H9 (cell line): ENCODE measurements around the gene SPAG6. TPM values are rescaled to one million over a fixed set of nuclear protein-coding genes. Genes with fewer than 3 reads are reported as not detected.

Experiments
- DNase-seq: peaks from one replicate; pipeline ENCODE4 v3.0.0-alpha.2; 2017
- H2AFZ ChIP-seq: one replicate; pipeline ENCODE4 v1.6.1; 2013; ENCODE audit warnings: mild to moderate bottlenecking, low read length, control low read depth, moderate library complexity
- H2AK5ac ChIP-seq: 2 replicates; pipeline ENCODE4 v1.6.1; 2013; ENCODE audit warnings: low read length, control low read depth, mixed read lengths; ENCODE audit not compliant: insufficient read length
- H2BK120ac ChIP-seq: one replicate; pipeline ENCODE4 v1.6.1; 2013; ENCODE audit warnings: low read depth, mild to moderate bottlenecking, low read length, control low read depth, inconsistent platforms; ENCODE audit not compliant: poor library complexity, severe bottlenecking
- H2BK12ac ChIP-seq: 2 replicates; pipeline ENCODE4 v1.6.1; 2013; ENCODE audit warnings: low read length, control low read depth, mixed read lengths, low read depth; ENCODE audit not compliant: insufficient read length
- H2BK15ac ChIP-seq: 2 replicates; pipeline ENCODE4 v1.6.1; 2013; ENCODE audit warnings: low read depth, low read length, control low read depth
- H2BK20ac ChIP-seq: one replicate; pipeline ENCODE4 v1.6.1; 2013; ENCODE audit warnings: low read depth, mild to moderate bottlenecking, low read length, control low read depth, inconsistent platforms; ENCODE audit not compliant: poor library complexity, severe bottlenecking
- H2BK5ac ChIP-seq: 2 replicates; pipeline ENCODE4 v1.6.1; 2013; ENCODE audit warnings: low read length, control low read depth, mixed read lengths; ENCODE audit not compliant: insufficient read length
- H3K14ac ChIP-seq: 2 replicates; pipeline ENCODE4 v1.6.1; 2013; ENCODE audit warnings: low read length, control low read depth; ENCODE audit not compliant: insufficient read depth
- H3K18ac ChIP-seq: 2 replicates; pipeline ENCODE4 v1.6.1; 2013; ENCODE audit warnings: low read depth, mild to moderate bottlenecking, mixed read lengths, low read length, control low read depth; ENCODE audit not compliant: insufficient read length
- H3K23ac ChIP-seq: 2 replicates; pipeline ENCODE4 v1.6.1; 2013; ENCODE audit warnings: low read length, control low read depth, mixed read lengths, low read depth; ENCODE audit not compliant: insufficient read length
- H3K23me2 ChIP-seq: 2 replicates; pipeline ENCODE4 v1.6.1; 2013; ENCODE audit warnings: low read depth, mild to moderate bottlenecking, mixed read lengths, low read length, control low read depth; ENCODE audit not compliant: insufficient read length, poor library complexity, severe bottlenecking
- H3K27ac ChIP-seq: 2 replicates; pipeline ENCODE4 v1.5.1; 2013; ENCODE audit warnings: low read length, control low read depth, mixed read lengths, low read depth; ENCODE audit not compliant: insufficient read length
- H3K27me3 ChIP-seq: 2 replicates; pipeline ENCODE4 v1.6.1; 2013; ENCODE audit warnings: low read length, control low read depth, inconsistent platforms; ENCODE audit not compliant: insufficient read depth
- H3K4ac ChIP-seq: 2 replicates; pipeline ENCODE4 v1.6.1; 2013; ENCODE audit warnings: low read depth, mild to moderate bottlenecking, control low read depth, inconsistent platforms, low read length, moderate library complexity
- H3K4me1 ChIP-seq: 2 replicates; pipeline ENCODE4 v1.6.1; 2013; ENCODE audit warnings: low read length, control low read depth, inconsistent platforms; ENCODE audit not compliant: insufficient read depth
- H3K4me2 ChIP-seq: 2 replicates; pipeline ENCODE4 v1.6.1; 2013; ENCODE audit warnings: low read length, control low read depth, mixed read lengths; ENCODE audit not compliant: insufficient read length, insufficient read depth
- H3K56ac ChIP-seq: 2 replicates; pipeline ENCODE4 v1.6.1; 2013; ENCODE audit warnings: low read depth, mild to moderate bottlenecking, mixed read lengths, low read length, control low read depth; ENCODE audit not compliant: insufficient read length
- H3K79me1 ChIP-seq: 2 replicates; pipeline ENCODE4 v1.6.1; 2013; ENCODE audit warnings: low read depth, mild to moderate bottlenecking, moderate library complexity, low read length, control low read depth, inconsistent platforms; ENCODE audit not compliant: insufficient read depth, poor library complexity, severe bottlenecking
- H3K79me2 ChIP-seq: 2 replicates; pipeline ENCODE4 v1.6.1; 2013; ENCODE audit warnings: low read length, control low read depth, inconsistent platforms; ENCODE audit not compliant: insufficient read depth
- H3K9ac ChIP-seq: 2 replicates; pipeline ENCODE4 v1.6.1; 2013; ENCODE audit warnings: low read length, control low read depth, mixed read lengths; ENCODE audit not compliant: insufficient read length; ENCODE audit errors: extremely low read depth
- H3K9me3 ChIP-seq: one replicate; pipeline ENCODE4 v1.6.1; 2013; ENCODE audit warnings: low read depth, low read length, inconsistent platforms; ENCODE audit not compliant: control insufficient read depth
- H3T11ph ChIP-seq: one replicate; pipeline ENCODE4 v1.6.1; 2013; ENCODE audit warnings: mild to moderate bottlenecking, low read length, control low read depth, inconsistent platforms
- H4K20me1 ChIP-seq: one replicate; pipeline ENCODE4 v1.6.1; 2013; ENCODE audit not compliant: control insufficient read depth, insufficient read length, insufficient read depth
- H4K5ac ChIP-seq: 2 replicates; pipeline ENCODE4 v1.6.1; 2013; ENCODE audit warnings: low read depth, mild to moderate bottlenecking, mixed read lengths, low read length, control low read depth; ENCODE audit not compliant: insufficient read length
- H4K8ac ChIP-seq: replicated peaks from 2 replicates; pipeline ENCODE4 v1.6.1; 2013; ENCODE audit warnings: low read length, control low read depth, mixed read lengths, low read depth; ENCODE audit not compliant: insufficient read length
- H4K91ac ChIP-seq: 2 replicates; pipeline ENCODE4 v1.6.1; 2013; ENCODE audit warnings: low read depth, mild to moderate bottlenecking, moderate library complexity, mixed read lengths, low read length, control low read depth; ENCODE audit not compliant: insufficient read length
- H3K27ac Mint-ChIP-seq, 3 experiments: 2 replicates in 2 of 3; 3 replicates in 1 of 3; pipeline ENCODE4 v1.8.0; 2020 to 2021; ENCODE audit warnings: mixed read lengths in 3 of 3, mild to moderate bottlenecking in 1 of 3, moderate library complexity in 1 of 3
- H3K27me3 Mint-ChIP-seq: 2 replicates; pipeline ENCODE4 v1.8.0; 2021; ENCODE audit warnings: low read depth, mild to moderate bottlenecking, moderate library complexity, mixed read lengths
- H3K36me3 Mint-ChIP-seq, 3 experiments: 2 replicates in 2 of 3; 3 replicates in 1 of 3; pipeline ENCODE4 v1.8.0; 2020 to 2021; ENCODE audit warnings: low read depth in 3 of 3, mixed read lengths in 3 of 3; ENCODE audit not compliant: insufficient read depth in 1 of 3
- H3K4me1 Mint-ChIP-seq, 2 experiments: 2 replicates each; pipeline ENCODE4 v1.8.0; 2020; ENCODE audit warnings: mixed read lengths in 2 of 2
- H3K4me3 Mint-ChIP-seq, 2 experiments: 2 replicates in 1 of 2; 3 replicates in 1 of 2; pipeline ENCODE4 v1.8.0; 2020 to 2021; ENCODE audit warnings: mild to moderate bottlenecking in 2 of 2, mixed read lengths in 2 of 2, moderate library complexity in 1 of 2
- H3K9me3 Mint-ChIP-seq, 2 experiments: 2 replicates in 1 of 2; 3 replicates in 1 of 2; pipeline ENCODE4 v1.8.0; 2020; ENCODE audit warnings: mild to moderate bottlenecking in 2 of 2, mixed read lengths in 2 of 2, moderate library complexity in 1 of 2
- CTCF ChIP-seq: fragments of 200-600 bp; sonication (generic); conservative IDR thresholded peaks from 3 replicates; pipeline ENCODE4 v1.8.0; 2021; ENCODE audit warnings: antibody characterized with exemption, mild to moderate bottlenecking
- WGBS: extraction: QIAGEN DNeasy Blood & Tissue Kit; methylation state at CpG from one replicate; pipeline ENCODE4 v1.1.7; 2013; ENCODE audit warnings: missing lambda C conversion rate, low lambda C conversion rate, mixed read lengths; ENCODE audit not compliant: insufficient read length; ENCODE audit errors: extremely low coverage; 5-methylcytosine and 5-hydroxymethylcytosine counted together
- total RNA-seq: library from RNA; stranded (reverse); gene quantifications from 2 replicates; pipeline ENCODE4 v1.2.1, GENCODE V29; 2021

The SPAG6 gene
- total RNA-seq, 1 experiment from 2014 or later = 0.24 TPM

GRCh38 chr10:22447068-22447467 is 101.8 kb downstream of the SPAG6 start:
- H3K79me2 ChIP-seq = no peaks in the 10 kb centered on the region
- H3K4ac ChIP-seq = no peak overlapping the region
- H2BK12ac ChIP-seq = no peak overlapping the region
- H2BK15ac ChIP-seq = no peak overlapping the region
- H3K4me3 Mint-ChIP-seq = no peak overlapping the region
- no peak overlapping the region for H3K18ac ChIP-seq
- H3K4me1 ChIP-seq = no peaks in the 10 kb centered on the region
- H3K79me1 ChIP-seq = no peaks in the 10 kb centered on the region
- H3K27me3 ChIP-seq = no peaks in the 10 kb centered on the region; the same call in 1 of the 2 replicates
- H4K20me1 ChIP-seq = no peaks in the 10 kb centered on the region
- no peak overlapping the region for H2BK20ac ChIP-seq
- no peak overlapping the region for H4K91ac ChIP-seq
- no CpG with 5 or more reads among the region's 2 CpGs for WGBS
- H3K9me3 Mint-ChIP-seq = 0 out of 5 replicates have a peak, but pooled peaks cover 0 to 3% of the 10 kb centered on the region in 2 experiments
- H3K36me3 Mint-ChIP-seq = peaks cover 0 to 5% (median 0%) of the 10 kb centered on the region in 3 experiments; a peak in 1 of 7 replicates
- H3K4me2 ChIP-seq = no peak overlapping the region
- H3K9ac ChIP-seq = no peak overlapping the region
- peaks cover 53% of the 10 kb centered on the region for H3K27me3 Mint-ChIP-seq
- no peak overlapping the region for H2BK5ac ChIP-seq
- TF ChIP-seq CTCF = no peak
- no peak overlapping the region for H3K27ac ChIP-seq
- H3K56ac ChIP-seq = no peak overlapping the region
- H3T11ph ChIP-seq = no peak overlapping the region
- no peak overlapping the region for H3K23ac ChIP-seq
- H4K5ac ChIP-seq = no peak overlapping the region
- H3K23me2 ChIP-seq = no peaks in the 10 kb centered on the region
- no peak overlapping the region for H4K8ac ChIP-seq
- no peak overlapping the region for H2AFZ ChIP-seq
- H2BK120ac ChIP-seq = no peak overlapping the region
- H3K4me1 Mint-ChIP-seq = no peaks in the 10 kb centered on the region
- H3K14ac ChIP-seq = no peak overlapping the region
- no peak overlapping the region for H3K27ac Mint-ChIP-seq
- no peaks in the 10 kb centered on the region for H3K9me3 ChIP-seq
- DNase-seq = no peak
- no peak overlapping the region for H2AK5ac ChIP-seq
